GM18498 (cell line): ENCODE results near the gene ZNF462.

Source experiments
- ATAC-seq: cut with Tn5 transposase; IDR thresholded peaks from one replicate; pipeline ENCODE4 v1.9.1; 2021; ENCODE audit warnings: mild to moderate bottlenecking, moderate library complexity; ENCODE audit not compliant: unreplicated experiment

ZNF462 gene

DNA sequence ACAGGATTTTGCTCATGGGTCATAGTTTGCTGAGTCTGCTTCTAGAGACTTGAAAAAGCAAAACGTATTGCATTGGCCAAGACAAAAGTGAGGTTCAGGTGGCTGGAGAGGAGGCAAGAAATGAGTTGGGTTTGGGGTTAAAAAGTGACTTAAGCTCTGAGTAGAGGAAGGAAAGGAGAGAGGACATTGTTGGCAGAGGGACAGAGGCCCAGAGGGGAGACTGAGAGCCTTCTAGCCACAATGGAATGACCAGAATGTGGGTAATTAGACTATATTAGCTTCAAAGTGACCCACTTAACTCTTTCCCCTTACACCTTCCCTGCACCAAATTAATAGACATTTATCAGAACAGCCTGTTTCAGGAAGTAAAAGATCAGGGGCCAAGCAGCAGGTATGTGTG lies 188.4 kb downstream of the ZNF462 start:
- no peak for ATAC-seq

DNA sequence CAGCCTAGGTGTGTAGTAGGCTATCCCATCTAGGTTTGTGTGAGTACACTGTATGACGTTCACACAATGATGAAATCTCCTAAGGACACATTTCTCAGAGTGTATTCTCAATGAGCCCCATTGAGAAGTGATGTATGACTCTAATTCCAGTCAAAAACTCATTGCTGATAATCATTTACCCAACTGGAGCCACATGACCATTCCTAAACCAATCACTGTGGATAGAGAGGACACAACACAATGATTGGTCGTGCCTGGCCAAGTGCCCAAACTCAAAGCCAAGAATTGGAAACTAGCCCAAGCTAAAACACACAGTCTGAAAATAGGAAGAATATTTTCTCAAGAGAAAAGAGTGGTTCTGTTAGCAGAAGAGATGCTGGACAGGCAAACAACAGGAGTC lies 191.2 kb downstream of the ZNF462 start:
- no peak for ATAC-seq

DNA sequence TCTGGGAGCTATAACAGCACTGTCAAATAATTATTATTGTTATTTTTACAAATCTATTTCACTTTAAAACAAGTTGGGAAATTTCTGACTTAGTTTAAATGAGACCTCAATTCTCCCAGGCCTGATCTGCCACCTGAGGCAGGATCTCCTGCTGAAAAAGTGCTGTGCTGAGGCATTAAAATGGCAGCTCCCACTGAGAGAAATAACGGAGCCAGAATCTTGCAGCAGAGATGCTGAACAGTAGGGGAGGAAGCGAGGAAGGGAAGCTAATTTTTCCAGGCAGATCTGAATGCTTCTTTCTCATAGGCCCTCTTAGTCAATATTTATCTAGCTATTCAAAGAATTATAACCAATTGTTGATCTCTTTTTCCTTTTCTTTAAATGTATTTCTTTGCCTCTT lies 196.3 kb downstream of the ZNF462 start:
- ATAC-seq = no peak

- no peak for ATAC-seq
These were observed 197.1 kb downstream of the ZNF462 start for GRCh38 chr9:107060062-107060461.
